ENCODE results near the gene SLC38A3.

GRCh38 chr3:50232303-50232702 is 27.2 kb downstream of the SLC38A3 start:
- TF ChIP-seq, protein P1, sequence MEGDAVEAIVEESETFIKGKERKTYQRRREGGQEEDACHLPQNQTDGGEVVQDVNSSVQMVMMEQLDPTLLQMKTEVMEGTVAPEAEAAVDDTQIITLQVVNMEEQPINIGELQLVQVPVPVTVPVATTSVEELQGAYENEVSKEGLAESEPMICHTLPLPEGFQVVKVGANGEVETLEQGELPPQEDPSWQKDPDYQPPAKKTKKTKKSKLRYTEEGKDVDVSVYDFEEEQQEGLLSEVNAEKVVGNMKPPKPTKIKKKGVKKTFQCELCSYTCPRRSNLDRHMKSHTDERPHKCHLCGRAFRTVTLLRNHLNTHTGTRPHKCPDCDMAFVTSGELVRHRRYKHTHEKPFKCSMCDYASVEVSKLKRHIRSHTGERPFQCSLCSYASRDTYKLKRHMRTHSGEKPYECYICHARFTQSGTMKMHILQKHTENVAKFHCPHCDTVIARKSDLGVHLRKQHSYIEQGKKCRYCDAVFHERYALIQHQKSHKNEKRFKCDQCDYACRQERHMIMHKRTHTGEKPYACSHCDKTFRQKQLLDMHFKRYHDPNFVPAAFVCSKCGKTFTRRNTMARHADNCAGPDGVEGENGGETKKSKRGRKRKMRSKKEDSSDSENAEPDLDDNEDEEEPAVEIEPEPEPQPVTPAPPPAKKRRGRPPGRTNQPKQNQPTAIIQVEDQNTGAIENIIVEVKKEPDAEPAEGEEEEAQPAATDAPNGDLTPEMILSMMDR (IDR thresholded peaks at IDR 0.05; ENCODE audit: low read depth, low read length) = no peak
- TF ChIP-seq POLR2A (IDR thresholded peaks at IDR 0.05; ENCODE audit: extremely low read depth, insufficient read length) (no peak), MYC (IDR thresholded peaks at IDR 0.05; ENCODE audit: low read depth, low read length) (no peak)

Data from NB4 (cell line).